Progenitor cell of endocrine pancreas (in vitro differentiated cells): ENCODE measurements around the gene CHKB. TPM values are rescaled to one million over a fixed set of nuclear protein-coding genes. Genes with fewer than 3 reads are reported as not detected.

ENCODE experiments used
- DNase-seq: peaks from one replicate; pipeline ENCODE4 v3.0.0; 2021; ENCODE audit warnings: low spot score; ENCODE audit not compliant: unreplicated experiment
- H3K27ac Mint-ChIP-seq: 2 replicates; pipeline ENCODE4 v1.8.0; 2021; ENCODE audit warnings: mild to moderate bottlenecking, moderate library complexity, mixed read lengths
- H3K27me3 Mint-ChIP-seq: 2 replicates; pipeline ENCODE4 v1.8.0; 2021; ENCODE audit warnings: mixed read lengths
- H3K36me3 Mint-ChIP-seq: 2 replicates; pipeline ENCODE4 v1.8.0; 2022; ENCODE audit warnings: mixed read lengths; ENCODE audit not compliant: insufficient read depth
- H3K4me1 Mint-ChIP-seq: 2 replicates; pipeline ENCODE4 v1.8.0; 2021; ENCODE audit warnings: low read depth, mixed read lengths
- H3K4me3 Mint-ChIP-seq: 2 replicates; pipeline ENCODE4 v1.8.0; 2021; ENCODE audit warnings: low read depth, mild to moderate bottlenecking, moderate library complexity, mixed read lengths
- H3K9me3 Mint-ChIP-seq: 2 replicates; pipeline ENCODE4 v1.8.0; 2021; ENCODE audit warnings: low read depth, mixed read lengths
- CTCF ChIP-seq: fragments of 200-600 bp; sonication (generic); IDR thresholded peaks from one replicate; pipeline ENCODE4 v1.5.0; 2021; ENCODE audit warnings: antibody characterized with exemption, mild to moderate bottlenecking; ENCODE audit not compliant: unreplicated experiment
- total RNA-seq: library from RNA; stranded (reverse); gene quantifications from 2 replicates; pipeline ENCODE4 v1.2.1, GENCODE V29; 2021

Gene CHKB
- total RNA-seq, 1 donor from 2014 or later: 132 TPM

- Mint-ChIP-seq H3K9me3 (no peaks in the 10 kb centered on the region), H3K27me3 (peaks cover 56% of the 10 kb centered on the region), H3K4me1 (no peaks in the 10 kb centered on the region), H3K36me3 (no peaks in the 10 kb centered on the region), H3K4me3 (no peak overlapping the region), H3K27ac (no peak overlapping the region)
- DNase-seq: no peak
- TF ChIP-seq CTCF: no peak
Measured at GRCh38 chr22:50613291-50613981, 30.8 kb upstream of the CHKB start.

GRCh38 chr22:50612528-50613221 lies 30.0 kb upstream of the CHKB start:
- DNase-seq: no peak
- no peak for TF ChIP-seq CTCF
- H3K36me3 Mint-ChIP-seq: no peaks in the 10 kb centered on the region
- no peak overlapping the region for H3K4me3 Mint-ChIP-seq
- H3K4me1 Mint-ChIP-seq: no peaks in the 10 kb centered on the region
- H3K27ac Mint-ChIP-seq: no peak overlapping the region
- no peaks in the 10 kb centered on the region for H3K9me3 Mint-ChIP-seq
- peaks cover 56% of the 10 kb centered on the region for H3K27me3 Mint-ChIP-seq

- Mint-ChIP-seq H3K27ac (no peak overlapping the region), H3K4me1 (no peaks in the 10 kb centered on the region), H3K27me3 (peaks cover 58% of the 10 kb centered on the region), H3K36me3 (no peaks in the 10 kb centered on the region), H3K9me3 (no peaks in the 10 kb centered on the region), H3K4me3 (no peak overlapping the region)
- TF ChIP-seq CTCF: no peak
- DNase-seq: no peak
Measured at GRCh38 chr22:50612168-50612527, 29.5 kb upstream of the CHKB start.

- H3K27me3 Mint-ChIP-seq: peaks cover 62% of the 10 kb centered on the region
- TF ChIP-seq CTCF: no peak
- H3K36me3 Mint-ChIP-seq: no peaks in the 10 kb centered on the region
- H3K27ac Mint-ChIP-seq: no peak overlapping the region
- no peak for DNase-seq
- H3K9me3 Mint-ChIP-seq: no peaks in the 10 kb centered on the region
- H3K4me3 Mint-ChIP-seq: no peak overlapping the region
- H3K4me1 Mint-ChIP-seq: no peaks in the 10 kb centered on the region
Measured at GRCh38 chr22:50611341-50612060, 28.9 kb upstream of the CHKB start.

- no peaks in the 10 kb centered on the region for H3K36me3 Mint-ChIP-seq
- H3K27me3 Mint-ChIP-seq: peaks cover 65% of the 10 kb centered on the region
- TF ChIP-seq CTCF: no peak
- H3K4me1 Mint-ChIP-seq: no peaks in the 10 kb centered on the region
- no peak for DNase-seq
- no peaks in the 10 kb centered on the region for H3K9me3 Mint-ChIP-seq
- H3K27ac Mint-ChIP-seq: no peak overlapping the region
- H3K4me3 Mint-ChIP-seq: no peak overlapping the region
Measured at GRCh38 chr22:50610581-50610980, 27.9 kb upstream of the CHKB start.
